Natural killer cell treated with Interleukin-12 subunit alpha and Interleukin-12 subunit beta and Interleukin-15 and Interleukin-18, amount 100 ng/mL, for 72 hours (primary cell): ENCODE measurements around the gene ZSCAN16. TPM values are rescaled to one million over a fixed set of nuclear protein-coding genes. Genes with fewer than 3 reads are reported as not detected.
"Not testable (repeated sequence)": the region's sequence is repeated elsewhere in the genome, so short reads cannot be mapped to it uniquely, and the experiment has no call there.

Source experiments
- ATAC-seq, 2 donors: fragments of 150-1000 bp; cut with Tn5 transposase in 1 of 2; sonication (Bioruptor Pico), chemical (Tn5 transposase) in 1 of 2; 2 replicates each; pipeline ENCODE4 v1.10.0; 2021
- DNase-seq: peaks from one replicate; pipeline ENCODE4 v3.0.0; 2022; ENCODE audit warnings: low spot score
- H3K27ac Mint-ChIP-seq, 2 donors: 1 replicate in 1 of 2; 2 replicates in 1 of 2; pipeline ENCODE4 v1.8.0; 2022; ENCODE audit warnings: mixed read lengths in 2 of 2, mild to moderate bottlenecking in 1 of 2, moderate library complexity in 1 of 2
- H3K27me3 Mint-ChIP-seq, 2 donors: 1 replicate in 1 of 2; 2 replicates in 1 of 2; pipeline ENCODE4 v1.8.0; 2022; ENCODE audit warnings: mixed read lengths in 2 of 2
- H3K36me3 Mint-ChIP-seq: one replicate; pipeline ENCODE4 v1.8.0; 2022; ENCODE audit warnings: mixed read lengths
- H3K4me1 Mint-ChIP-seq, 2 donors: 1 replicate in 1 of 2; 2 replicates in 1 of 2; pipeline ENCODE4 v1.8.0; 2022; ENCODE audit warnings: low read depth in 2 of 2, mixed read lengths in 2 of 2, mild to moderate bottlenecking in 1 of 2
- H3K4me3 Mint-ChIP-seq: one replicate; pipeline ENCODE4 v1.8.0; 2022; ENCODE audit warnings: mixed read lengths
- H3K9me3 Mint-ChIP-seq: 2 replicates; pipeline ENCODE4 v1.8.0; 2022; ENCODE audit warnings: mixed read lengths
- total RNA-seq, 2 donors: library from RNA; stranded (reverse); gene quantifications; one replicate each; pipeline ENCODE4 v1.2.3, GENCODE V29; 2022

ZSCAN16 gene
- 1 to 10 TPM; 5.8 to 6.0 TPM for total RNA-seq

DNA sequence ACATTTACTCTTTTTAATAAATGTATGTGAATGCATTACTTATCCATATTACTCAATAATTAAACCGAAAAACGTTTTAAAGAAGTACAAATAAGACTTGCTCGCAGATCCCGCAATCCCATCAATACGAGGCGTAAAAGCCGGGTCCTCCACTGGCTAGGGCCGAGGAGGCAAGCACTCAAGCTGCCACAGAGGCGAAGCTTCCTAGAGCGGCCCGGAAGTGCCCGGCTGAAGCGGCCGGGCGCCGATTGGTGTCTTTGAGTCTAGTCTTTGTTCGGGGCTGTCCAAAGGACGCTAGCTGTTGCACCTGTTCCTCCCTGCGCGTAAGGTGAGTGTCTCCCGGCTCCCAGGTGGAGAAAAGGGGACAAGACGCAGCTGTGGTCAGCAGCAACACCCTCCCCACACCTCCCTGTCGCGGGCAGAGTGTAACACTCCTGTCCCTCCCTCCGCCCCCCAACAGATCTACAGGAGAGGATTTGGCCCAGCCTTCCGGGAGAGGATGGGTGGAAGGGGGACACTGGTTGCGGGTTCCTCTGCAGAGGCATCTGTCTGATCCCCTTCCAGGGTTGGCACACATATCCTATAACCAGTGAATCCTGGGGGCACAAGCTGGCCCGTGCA lies at the start of gene ZSCAN16:
ZSCAN16 (plus strand) TSS at position 260 of the 621 bp plus-strand sequence. CDS start 835 bp downstream, outside the sequence.
- Mint-ChIP-seq H3K36me3 (peaks cover 30% of the 10 kb centered on the region), H3K4me3 (peak within 1 kb of the TSS; percentile 91), H3K27ac (peak within 1 kb of the TSS; percentile 75 to 93), H3K4me1 (peaks cover 35 to 46% of the 10 kb centered on the region in 2 donors), H3K27me3 (no peaks in the 10 kb centered on the region), H3K9me3 (no peaks in the 10 kb centered on the region)
- ATAC-seq = peak; percentile 98
- peak; percentile 85 for DNase-seq

DNA sequence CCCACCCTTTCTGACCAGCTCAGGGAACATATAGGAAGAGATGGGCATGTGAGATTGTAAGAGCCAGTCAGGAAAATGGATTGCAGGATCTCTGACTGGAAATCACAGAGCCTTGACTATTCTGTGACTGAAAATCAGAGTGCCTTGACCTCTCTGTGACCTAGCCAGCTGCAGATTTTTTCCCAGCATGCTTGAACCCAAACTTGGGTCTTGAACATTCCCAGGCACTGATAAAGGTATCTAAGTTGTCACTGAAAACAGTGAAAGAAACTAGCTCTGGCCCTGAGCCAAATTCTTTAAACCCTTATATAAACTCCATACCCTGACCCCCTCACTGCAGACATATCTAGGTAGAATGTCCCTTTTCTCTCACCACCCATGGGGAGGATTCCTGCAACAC lies 46.4 kb upstream of the ZSCAN16 start:
- no peak for ATAC-seq
- Mint-ChIP-seq H3K36me3 (peaks cover under 1% of the 10 kb centered on the region), H3K4me3 (no peak overlapping the region), H3K9me3 (no peaks in the 10 kb centered on the region), H3K27me3 (peaks cover 0 to 5% of the 10 kb centered on the region in 2 donors), H3K27ac (no peak overlapping the region), H3K4me1 (peaks cover 17 to 23% of the 10 kb centered on the region in 2 donors)
- no peak for DNase-seq

DNA sequence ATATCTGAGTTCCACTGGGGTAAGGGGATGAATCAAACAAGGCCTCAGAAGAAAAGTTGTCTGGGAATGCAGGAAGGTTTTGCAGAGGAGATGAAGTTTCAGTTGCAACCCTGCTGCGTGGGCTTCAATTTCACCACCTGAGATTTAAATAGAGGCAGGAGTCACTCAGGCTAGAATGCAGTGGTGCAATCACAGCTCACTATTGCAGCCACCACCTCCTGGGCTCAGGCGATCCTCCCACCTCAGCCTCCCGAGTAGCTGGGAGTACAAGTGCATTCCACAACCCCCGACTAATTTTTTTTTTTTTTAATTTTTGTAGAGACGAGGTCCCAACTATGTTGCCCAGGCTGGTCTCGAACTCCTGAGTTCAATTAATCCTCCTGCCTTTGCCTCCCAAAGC lies 45.6 kb upstream of the ZSCAN16 start:
- H3K4me3 Mint-ChIP-seq = peak overlapping the region; percentile 39
- no peak overlapping the region for H3K27ac Mint-ChIP-seq
- no peak for ATAC-seq

DNA sequence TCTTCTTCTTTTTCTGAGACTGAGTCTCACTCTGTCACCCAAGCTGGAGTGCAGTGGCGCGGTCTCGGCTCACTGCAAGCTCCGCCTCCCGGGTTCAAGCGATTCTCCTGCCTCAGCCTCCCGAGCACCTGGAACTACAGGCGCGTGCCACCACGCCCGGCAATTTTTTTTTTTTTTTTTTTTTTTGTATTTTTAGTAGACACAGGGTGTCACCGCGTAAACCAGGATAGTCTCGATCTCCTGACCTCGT lies 44.1 kb upstream of the ZSCAN16 start, which contains the start of gene ZNF165:
ZNF165 (plus strand) TSS at position 188 of the 250 bp plus-strand sequence. CDS start 4,913 bp downstream, outside the sequence.
- peak; percentile 37 to 41 for ATAC-seq
- H3K27ac Mint-ChIP-seq = peak within 1 kb of the TSS; percentile 68 to 79
- H3K9me3 Mint-ChIP-seq, DNase-seq, H3K36me3 Mint-ChIP-seq, H3K27me3 Mint-ChIP-seq: not testable (repeated sequence)
- H3K4me3 Mint-ChIP-seq = peak within 1 kb of the TSS; percentile 93
- peaks cover 17 to 27% of the 10 kb centered on the region in 2 donors for H3K4me1 Mint-ChIP-seq

More for the DNA sequence above, 45.6 kb upstream of the ZSCAN16 start:
- peaks cover 0 to under 1% of the 10 kb centered on the region in 2 donors for H3K27me3 Mint-ChIP-seq
- peaks cover 5% of the 10 kb centered on the region for H3K36me3 Mint-ChIP-seq
- DNase-seq = no peak
- H3K4me1 Mint-ChIP-seq = peaks cover 17 to 27% of the 10 kb centered on the region in 2 donors
- H3K9me3 Mint-ChIP-seq = no peaks in the 10 kb centered on the region

DNA sequence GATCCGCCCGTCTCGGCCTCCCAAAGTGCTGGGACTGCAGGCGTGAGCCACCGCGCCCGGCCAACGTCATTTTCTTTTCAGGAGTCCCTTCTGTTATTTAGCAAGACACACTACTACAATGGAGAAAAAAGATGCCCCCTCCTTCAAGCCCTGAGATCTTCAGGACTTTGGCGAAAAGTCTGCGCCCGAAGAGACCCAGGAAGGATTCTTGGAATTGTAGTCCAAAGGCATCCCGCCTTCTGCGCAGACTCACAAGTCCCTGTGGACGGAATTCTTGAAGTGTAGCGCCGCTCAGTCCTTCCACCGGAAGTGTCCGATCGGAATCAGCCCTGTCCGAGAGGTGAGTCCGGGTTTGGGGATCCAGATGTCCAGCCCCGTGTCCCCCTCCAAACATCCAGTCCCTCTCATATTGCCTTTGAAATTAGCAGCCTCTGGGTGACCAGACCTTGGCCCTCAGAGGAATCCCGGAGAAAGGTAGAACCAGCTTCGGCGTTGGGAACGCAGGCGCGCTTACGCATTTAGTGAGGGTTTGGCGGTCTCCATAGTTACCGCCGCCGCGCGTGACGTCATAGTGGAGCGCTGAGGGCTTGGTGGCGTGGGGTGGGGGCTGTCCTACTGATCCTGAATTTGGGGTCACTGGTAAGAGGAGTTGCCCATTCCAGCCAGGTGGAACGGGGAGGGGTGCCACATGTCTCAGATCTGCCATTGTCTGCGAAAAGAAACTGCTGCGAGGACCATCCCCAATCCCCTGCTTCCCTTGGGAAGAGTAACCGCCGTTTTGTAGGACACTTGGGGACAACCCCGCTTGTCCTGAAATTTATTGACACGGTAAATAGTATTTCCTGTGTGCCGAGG lies 43.6 kb upstream of the ZSCAN16 start:
- DNase-seq = peak; percentile 91
- Mint-ChIP-seq H3K27ac (peak overlapping the region; percentile 68 to 79), H3K9me3 (no peaks in the 10 kb centered on the region), H3K27me3 (no peaks in the 10 kb centered on the region), H3K36me3 (peaks cover 5% of the 10 kb centered on the region), H3K4me1 (peaks cover 17 to 27% of the 10 kb centered on the region in 2 donors), H3K4me3 (peak overlapping the region; percentile 93)
- ATAC-seq = peak; percentile 90 to 94

DNA sequence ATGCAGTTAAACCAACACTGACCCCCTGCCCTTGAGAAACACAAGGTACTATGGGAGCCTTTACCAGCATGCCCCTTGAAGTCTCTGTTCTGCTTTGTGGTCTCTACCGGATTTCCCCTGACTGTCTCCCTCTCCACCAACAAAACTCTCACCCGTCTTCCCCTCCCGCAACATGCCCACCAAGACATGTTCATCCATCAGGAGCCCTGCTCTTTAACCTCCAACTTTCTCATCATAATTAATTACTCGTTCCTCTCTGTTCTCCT lies 43.0 kb upstream of the ZSCAN16 start:
- Mint-ChIP-seq H3K9me3 (no peaks in the 10 kb centered on the region), H3K36me3 (peaks cover 5% of the 10 kb centered on the region), H3K4me3 (peak overlapping the region; percentile 93), H3K4me1 (peaks cover 17 to 27% of the 10 kb centered on the region in 2 donors), H3K27me3 (no peaks in the 10 kb centered on the region), H3K27ac (peak overlapping the region; percentile 68 to 79)
- ATAC-seq = peak in 1 of 2 donors; percentile 21
- DNase-seq = no peak

DNA sequence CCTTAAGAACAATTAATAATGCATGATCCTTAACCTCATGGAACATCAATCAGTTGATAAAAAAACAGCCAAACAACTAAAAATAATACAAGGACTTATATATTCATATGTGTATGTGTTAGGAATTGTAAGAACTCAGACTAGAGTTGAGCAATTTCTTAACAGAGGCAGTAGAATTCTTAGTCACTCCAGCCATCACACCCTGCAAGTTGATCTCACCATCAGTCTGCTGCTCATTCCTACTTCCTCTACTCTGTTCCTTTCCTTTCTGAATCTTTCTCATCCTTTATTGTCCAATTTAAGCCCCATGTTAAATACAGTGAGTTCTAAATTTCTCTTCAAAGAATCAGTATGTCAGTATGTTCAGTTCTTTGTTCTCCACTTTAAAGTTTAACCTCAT lies 41.5 kb upstream of the ZSCAN16 start:
- Mint-ChIP-seq H3K27ac (no peak overlapping the region), H3K9me3 (peaks cover 4% of the 10 kb centered on the region), H3K36me3 (peaks cover 11% of the 10 kb centered on the region), H3K4me1 (peaks cover 17 to 27% of the 10 kb centered on the region in 2 donors), H3K27me3 (peaks cover 0 to 4% of the 10 kb centered on the region in 2 donors), H3K4me3 (peak overlapping the region; percentile 21)
- no peak for DNase-seq
- ATAC-seq = peak in 1 of 2 donors; percentile 21

DNA sequence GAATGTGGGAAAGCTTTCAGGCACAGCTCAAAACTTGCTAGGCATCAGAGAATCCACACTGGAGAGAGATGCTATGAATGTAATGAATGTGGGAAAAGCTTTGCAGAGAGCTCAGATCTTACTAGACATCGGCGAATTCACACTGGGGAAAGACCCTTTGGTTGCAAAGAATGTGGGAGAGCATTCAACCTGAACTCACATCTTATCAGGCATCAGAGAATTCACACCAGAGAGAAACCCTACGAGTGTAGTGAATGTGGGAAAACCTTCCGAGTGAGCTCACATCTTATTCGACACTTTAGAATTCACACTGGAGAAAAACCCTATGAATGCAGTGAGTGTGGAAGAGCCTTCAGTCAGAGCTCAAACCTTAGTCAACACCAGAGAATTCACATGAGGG lies 35.4 kb upstream of the ZSCAN16 start:
- Mint-ChIP-seq H3K9me3 (peaks cover 23% of the 10 kb centered on the region), H3K4me3 (no peak overlapping the region), H3K27me3 (peaks cover 17 to 25% of the 10 kb centered on the region in 2 donors), H3K36me3 (peaks cover 31% of the 10 kb centered on the region), H3K4me1 (no peaks in the 10 kb centered on the region), H3K27ac (no peak overlapping the region)
- no peak for DNase-seq
- no peak for ATAC-seq

DNA sequence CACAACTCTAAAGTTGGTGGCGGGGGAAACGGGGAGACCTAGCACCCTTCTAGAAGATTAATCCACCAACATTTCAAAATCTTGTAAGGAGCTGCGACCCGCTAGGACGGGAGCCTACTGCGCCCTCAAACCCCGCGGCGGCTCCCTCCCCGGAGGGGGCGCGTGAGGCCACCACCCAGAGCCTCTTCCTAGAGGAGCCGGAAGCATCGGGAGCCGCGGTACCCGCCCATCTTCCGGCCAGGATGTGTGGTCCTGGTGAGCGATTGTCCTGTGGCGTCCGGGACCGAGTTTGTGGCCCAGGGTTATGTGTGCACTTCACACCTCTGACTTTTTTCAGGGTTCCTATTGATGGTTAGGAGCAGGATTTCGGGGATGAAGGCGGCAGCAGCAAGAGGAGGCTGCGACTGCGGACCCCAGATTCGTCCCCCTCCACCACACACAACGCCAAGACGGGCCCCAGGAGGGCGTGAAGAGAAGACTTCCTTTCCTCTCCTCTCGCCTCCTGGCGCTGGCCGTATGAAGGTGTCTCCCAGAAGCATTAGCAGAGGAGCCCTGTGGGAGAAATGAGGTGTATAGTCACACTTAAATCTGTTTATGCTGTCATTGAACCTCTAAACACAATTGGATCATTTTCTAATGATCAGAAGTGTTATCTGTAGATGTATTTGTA lies 33.4 kb upstream of the ZSCAN16 start:
- DNase-seq (no peak), ATAC-seq (peak in 1 of 2 donors; percentile 48)
- peaks cover 31% of the 10 kb centered on the region for H3K36me3 Mint-ChIP-seq
- no peak overlapping the region for H3K4me3 Mint-ChIP-seq
- H3K27ac Mint-ChIP-seq = no peak overlapping the region
- H3K9me3 Mint-ChIP-seq = peaks cover 23% of the 10 kb centered on the region
- H3K27me3 Mint-ChIP-seq = peaks cover 23 to 28% of the 10 kb centered on the region in 2 donors
- no peaks in the 10 kb centered on the region for H3K4me1 Mint-ChIP-seq

DNA sequence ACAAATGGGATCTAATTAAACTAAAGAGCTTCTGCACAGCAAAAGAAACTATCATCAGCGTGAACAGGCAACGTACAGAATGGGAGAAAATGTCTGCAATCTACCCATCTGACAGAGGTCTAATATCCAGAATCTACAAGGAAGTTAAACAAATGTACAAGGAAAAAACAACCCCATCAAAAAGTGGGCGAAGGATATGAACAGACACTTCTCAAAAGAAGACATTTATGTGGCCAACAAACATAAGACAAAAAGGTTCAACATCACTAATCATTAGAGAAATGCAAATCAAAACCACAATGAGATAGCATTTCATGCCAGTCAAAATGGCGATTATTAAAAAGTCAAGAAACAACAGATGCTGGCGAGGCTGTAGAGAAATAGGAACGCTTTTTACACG lies 22.2 kb upstream of the ZSCAN16 start:
- not testable (repeated sequence) for H3K36me3 Mint-ChIP-seq, H3K27ac Mint-ChIP-seq, H3K9me3 Mint-ChIP-seq, H3K4me3 Mint-ChIP-seq, DNase-seq, ATAC-seq, H3K4me1 Mint-ChIP-seq
- H3K27me3 Mint-ChIP-seq = peaks cover 32 to 35% of the 10 kb centered on the region in 2 donors

DNA sequence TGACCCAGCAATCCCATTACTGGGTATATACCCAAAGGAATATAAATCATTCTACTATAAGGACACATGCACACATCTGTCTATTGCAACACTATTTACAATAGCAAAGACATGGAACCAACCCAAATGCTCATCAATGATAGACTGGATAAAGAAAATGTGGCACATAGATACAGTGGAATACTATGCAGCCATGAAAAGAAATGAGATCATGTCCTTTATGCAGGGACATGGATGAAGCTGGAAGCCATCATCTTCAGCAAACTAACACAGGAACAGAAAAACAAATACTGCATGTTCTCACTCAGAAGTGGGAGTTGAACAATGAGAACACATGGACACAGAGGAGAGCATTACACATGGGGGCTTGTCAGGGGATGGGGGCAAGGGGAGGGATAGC lies 21.7 kb upstream of the ZSCAN16 start:
- H3K36me3 Mint-ChIP-seq, DNase-seq, H3K9me3 Mint-ChIP-seq, H3K4me3 Mint-ChIP-seq, H3K4me1 Mint-ChIP-seq, H3K27ac Mint-ChIP-seq, ATAC-seq: not testable (repeated sequence)
- H3K27me3 Mint-ChIP-seq = peaks cover 32 to 35% of the 10 kb centered on the region in 2 donors

DNA sequence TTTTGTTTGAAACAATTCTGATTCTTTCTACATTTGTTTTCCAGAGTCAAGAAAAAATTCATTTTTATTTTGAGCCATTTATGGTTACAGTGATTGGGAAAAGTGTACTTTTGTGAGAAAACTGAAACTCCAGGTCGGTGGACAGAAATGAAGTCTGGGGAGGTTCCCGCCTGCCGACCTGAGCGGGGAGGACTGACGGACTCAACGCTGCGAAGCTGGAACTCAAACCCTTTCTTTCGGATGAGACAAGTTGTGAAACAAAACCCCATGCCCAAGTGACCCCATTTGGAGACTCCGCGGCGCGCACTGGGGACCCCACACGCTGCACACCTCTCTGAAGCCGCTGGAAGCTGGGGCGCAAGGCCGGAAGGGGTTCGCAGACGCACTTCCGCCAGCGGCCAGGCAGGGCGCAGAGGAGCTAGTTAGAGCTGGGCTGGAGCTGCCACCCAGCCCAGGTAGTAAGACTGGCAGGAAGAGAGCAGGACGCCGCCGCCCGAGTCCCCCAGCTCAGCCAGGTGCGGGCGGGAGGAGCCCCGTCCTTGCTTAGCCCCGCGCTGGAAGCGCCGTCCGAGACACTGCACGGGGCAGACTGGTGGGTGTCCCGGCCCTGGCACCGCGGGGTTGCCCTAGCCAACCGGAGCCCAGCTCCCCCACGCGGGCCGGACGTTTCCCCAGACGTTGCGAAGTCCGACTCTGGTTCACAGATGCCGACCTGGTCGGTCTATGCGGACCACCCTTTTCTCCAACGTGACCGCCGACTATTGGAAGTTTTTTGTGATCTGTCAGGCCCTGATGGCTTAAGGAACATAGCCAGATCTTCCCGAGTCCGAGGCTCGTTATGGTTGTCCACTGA lies 19.8 kb upstream of the ZSCAN16 start:
- Mint-ChIP-seq H3K4me1 (peaks cover 8 to 10% of the 10 kb centered on the region in 2 donors), H3K27me3 (peaks cover 32 to 37% of the 10 kb centered on the region in 2 donors), H3K36me3 (peaks cover 9% of the 10 kb centered on the region), H3K27ac (peak overlapping the region; percentile 59 to 74), H3K9me3 (peaks cover 5% of the 10 kb centered on the region), H3K4me3 (peak overlapping the region; percentile 85)
- DNase-seq (peak; percentile 85), ATAC-seq (peak; percentile 97 to 100)

DNA sequence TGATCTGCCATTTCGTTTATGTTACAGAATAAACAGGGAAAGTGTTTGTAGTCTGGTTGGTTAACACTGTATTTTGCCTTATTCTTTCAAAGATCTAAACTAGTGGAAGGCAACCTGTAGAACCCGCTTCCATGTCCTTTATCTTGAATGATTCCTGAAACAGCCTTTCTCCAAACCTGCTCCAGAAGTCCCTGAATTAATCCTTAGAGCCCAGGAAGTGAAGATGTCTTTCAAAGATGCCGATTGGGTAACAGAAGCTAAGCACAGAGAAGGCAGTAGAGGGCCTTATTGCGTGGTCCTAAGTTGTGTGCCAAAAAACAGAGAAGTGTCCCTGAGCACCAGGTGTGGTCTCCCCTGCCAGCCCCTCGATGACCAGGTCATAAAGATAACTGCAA lies 19.2 kb upstream of the ZSCAN16 start:
- Mint-ChIP-seq H3K9me3 (peaks cover 5% of the 10 kb centered on the region), H3K27ac (peak overlapping the region; percentile 23 to 74), H3K4me1 (peaks cover 8 to 10% of the 10 kb centered on the region in 2 donors), H3K27me3 (peaks cover 28 to 33% of the 10 kb centered on the region in 2 donors), H3K4me3 (peak overlapping the region; percentile 85), H3K36me3 (peaks cover 4% of the 10 kb centered on the region)
- no peak for DNase-seq
- ATAC-seq = no peak
